Peyer's patch (tissue), 4 donors: ENCODE measurements around the gene DNAH8.

Source experiments
- CTCF ChIP-seq, 6 experiments: fragments of 450-650 bp in 4 of 6; fragments of 200-600 bp in 2 of 6; sonication (generic) in 1 of 6; IDR thresholded peaks; one replicate each; pipeline ENCODE4 v1.5.1; 2017 to 2019; ENCODE audit warnings: antibody characterized with exemption in 6 of 6, mild to moderate bottlenecking in 3 of 6, moderate library complexity in 1 of 6
- POLR2A ChIP-seq, 2 donors: fragments of 450-650 bp; IDR thresholded peaks; one replicate each; pipeline ENCODE4 v1.5.1; 2017; ENCODE audit warnings: antibody characterized with exemption in 2 of 2, mild to moderate bottlenecking in 2 of 2, moderate library complexity in 2 of 2

DNA sequence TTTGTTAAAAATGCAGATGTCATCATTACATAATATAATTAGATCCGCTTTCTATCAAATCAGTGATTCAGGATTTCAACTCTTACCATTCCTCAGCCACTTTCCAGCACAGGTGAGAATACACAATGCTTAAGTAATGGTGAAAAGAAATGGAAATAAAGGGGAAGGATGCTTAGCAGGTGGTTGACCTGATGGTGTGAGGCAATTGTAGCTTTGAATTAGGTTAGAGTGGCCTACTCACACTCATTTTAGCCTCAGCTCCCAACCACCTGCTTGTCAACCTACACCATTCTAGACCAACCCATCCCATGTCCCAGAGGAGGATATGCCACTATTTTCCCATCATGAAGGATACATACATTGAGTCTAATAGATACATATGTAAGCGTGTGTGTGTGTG is 138.1 kb downstream of the DNAH8 start:
- TF ChIP-seq CTCF (IDR thresholded peaks at IDR 0.05): no peak
- no peak for TF ChIP-seq POLR2A (IDR thresholded peaks at IDR 0.05)
